ENCODE measurements around the gene SPARC. TPM values are rescaled to one million over a fixed set of nuclear protein-coding genes. Genes with fewer than 3 reads are reported as not detected.

Gene SPARC
- total RNA-seq, 1 experiment from 2014 or later = 3,811 TPM

GRCh38 chr5:151624476-151624875, 62.2 kb downstream of the SPARC start:
- no peak for DNase-seq (ENCODE audit: low spot score)

GRCh38 chr5:151622367-151623088, 64.2 kb downstream of the SPARC start:
- no peak for DNase-seq (ENCODE audit: low spot score)

GRCh38 chr5:151620461-151620840, 66.3 kb downstream of the SPARC start:
- DNase-seq (ENCODE audit: low spot score) = no peak

GRCh38 chr5:151619812-151620460, 66.8 kb downstream of the SPARC start:
- DNase-seq (ENCODE audit: low spot score) = no peak

GRCh38 chr5:151618907-151619306, 67.8 kb downstream of the SPARC start:
- DNase-seq (ENCODE audit: low spot score) = no peak

GRCh38 chr5:151617841-151618710, 68.6 kb downstream of the SPARC start:
- peak; percentile 22 for DNase-seq (ENCODE audit: low spot score)

GRCh38 chr5:151617383-151617840, 69.3 kb downstream of the SPARC start:
- DNase-seq (ENCODE audit: low spot score) = no peak

- no peak for DNase-seq (ENCODE audit: low spot score)
Measured at GRCh38 chr5:151615431-151615830, 71.3 kb downstream of the SPARC start.

- no peak for DNase-seq (ENCODE audit: low spot score)
Measured at GRCh38 chr5:151614565-151614964, 72.2 kb downstream of the SPARC start.

- DNase-seq (ENCODE audit: low spot score) = peak; percentile 62
Measured at GRCh38 chr5:151612689-151613427, 73.9 kb downstream of the SPARC start.

- no peak for DNase-seq (ENCODE audit: low spot score)
Measured at GRCh38 chr5:151611127-151611775, 75.5 kb downstream of the SPARC start.

Other genes with a start within 250 kb of the SPARC start
- 14.8 and 21.8 TPM in 2 replicates for gene SLC36A1, start 239.3 kb downstream of the SPARC start, total RNA-seq (2014; rRNA removed; shearing (Covaris generic))
- gene FAT2, start 95.6 kb downstream of the SPARC start, total RNA-seq (2014; rRNA removed; shearing (Covaris generic)) = 0.22 and 0.36 TPM in 2 replicates
- gene ATOX1, start 71.7 kb upstream of the SPARC start, total RNA-seq (2014; rRNA removed; shearing (Covaris generic)) = 144 and 233 TPM in 2 replicates
- gene G3BP1, start 85.0 kb upstream of the SPARC start, total RNA-seq (2014; rRNA removed; shearing (Covaris generic)) = 360 and 395 TPM in 2 replicates
- not detected in 2 replicates for gene GLRA1, start 237.9 kb upstream of the SPARC start, total RNA-seq (2014; rRNA removed; shearing (Covaris generic))